Sigmoid colon (tissue), 7 donors: ENCODE results near the gene TRIM40. TPM values are rescaled to one million over a fixed set of nuclear protein-coding genes. Genes with fewer than 3 reads are reported as not detected.
A peak's percentile ranks its signal among the peaks of the same experiment; 100 is the strongest.

Experiments
- DNase-seq: peaks from one replicate; pipeline ENCODE4 v3.0.0-alpha.2; 2019
- H3K27ac ChIP-seq, 4 donors: fragments of 200-600 bp; sonication (generic); one replicate each; pipeline ENCODE4 v1.5.1; 2016 to 2019; ENCODE audit warnings: mild to moderate bottlenecking in 1 of 4
- H3K27me3 ChIP-seq, 3 donors: fragments of 200-600 bp; sonication (generic); one replicate each; pipeline ENCODE4 v1.5.1; 2019; ENCODE audit warnings: mild to moderate bottlenecking in 1 of 3
- H3K36me3 ChIP-seq, 4 donors: fragments of 200-600 bp; sonication (generic); one replicate each; pipeline ENCODE4 v1.5.1; 2016 to 2019
- H3K4me1 ChIP-seq, 4 donors: fragments of 200-600 bp; sonication (generic); one replicate each; pipeline ENCODE4 v1.5.1; 2017 to 2019
- H3K4me3 ChIP-seq, 4 donors: fragments of 200-600 bp; sonication (generic); one replicate each; pipeline ENCODE4 v1.5.1; 2017 to 2019; ENCODE audit warnings: mild to moderate bottlenecking in 2 of 4, moderate library complexity in 1 of 4
- H3K9me3 ChIP-seq, 4 donors: fragments of 200-600 bp in 3 of 4; sonication (generic) in 3 of 4; one replicate each; pipeline versions ENCODE4 v1.5.1 to v1.6.1; 2013 to 2019
- CTCF ChIP-seq, 4 experiments: fragments of 450-650 bp in 3 of 4; fragments of 200-600 bp in 1 of 4; IDR thresholded peaks; one replicate each; pipeline ENCODE4 v1.5.1; 2016 to 2019; ENCODE audit warnings: antibody characterized with exemption in 4 of 4, mild to moderate bottlenecking in 3 of 4, moderate library complexity in 2 of 4
- EP300 ChIP-seq, 4 donors: sonication (generic); formaldehyde crosslinking; IDR thresholded peaks; one replicate each; pipeline ENCODE4 v1.6.1; 2017; ENCODE audit warnings: antibody characterized with exemption in 4 of 4
- POLR2A ChIP-seq, 2 donors: fragments of 450-650 bp; IDR thresholded peaks; one replicate each; pipeline ENCODE4 v1.6.1; 2016; ENCODE audit warnings: antibody characterized with exemption in 2 of 2, mild to moderate bottlenecking in 2 of 2, moderate library complexity in 2 of 2
- POLR2AphosphoS5 ChIP-seq, 4 donors: sonication (generic); formaldehyde crosslinking; IDR thresholded peaks; one replicate each; pipeline ENCODE4 v1.6.1; 2017; ENCODE audit warnings: antibody characterized with exemption in 4 of 4
- WGBS, 2 donors: extraction: QIAGEN DNeasy Blood & Tissue Kit; methylation state at CpG; one replicate each; pipeline ENCODE4 v1.1.7; 2013; 5-methylcytosine and 5-hydroxymethylcytosine counted together
- intact Hi-C: fragments of 100-400 bp; cut with DNase I; formaldehyde crosslinking; loops from one replicate; pipeline ENCODE4 v1.15.1; 2023
- polyA plus RNA-seq, 3 donors: library from polyadenylated mRNA; stranded (reverse); fragments of 200-250 nt; gene quantifications; one replicate each; pipeline ENCODE4 v1.2.3, GENCODE V29; 2013
- total RNA-seq, 4 donors: library from RNA; depleted of rRNA; stranded (reverse); fragments of >200 nt; gene quantifications; one replicate each; pipeline ENCODE4 v1.1.0, GENCODE V29; 2016
- donor health status: healthy with polysubstance abuse.
- donor health status: Bipolar disorder and iron deficiency.
- donor health status: healthy.

Gene TRIM40
- total and polyA plus RNA-seq, 7 donors: 6.6 to 23.8 (median 18.9) TPM; not detected in 4

GRCh38 chr6:30103872-30104179, 32.1 kb upstream of the TRIM40 start:
- Histone ChIP-seq H3K36me3 (no peaks in the 10 kb centered on the region), H3K27ac (no peak overlapping the region), H3K4me3 (peak overlapping the region in 2 of 4 donors; percentile 30 to 45), H3K27me3 (peaks cover 14 to 54% (median 25%) of the 10 kb centered on the region in 3 donors), H3K9me3 (no peaks in the 10 kb centered on the region), H3K4me1 (peaks cover 0 to 36% (median 32%) of the 10 kb centered on the region in 4 donors)
- TF ChIP-seq CTCF (IDR thresholded peaks at IDR 0.05) (no peak), POLR2AphosphoS5 (IDR thresholded peaks at IDR 0.05) (no peak), EP300 (IDR thresholded peaks at IDR 0.05) (no peak), POLR2A (IDR thresholded peaks at IDR 0.05) (no peak)
- 42 to 45% methylated on average over 3 of the region's 3 CpGs for WGBS, 2 donors
- intact Hi-C loops: loop anchor here (1.0 to 10.0 kb wide), 6 partner anchors 27 to 259 kb away; partner anchors contain the start of genes PPP1R11, RPP21 and TRIM26
- no peak for DNase-seq

- Histone ChIP-seq H3K4me3 (no peak overlapping the region), H3K4me1 (peaks cover 0 to 36% (median 32%) of the 10 kb centered on the region in 4 donors), H3K9me3 (no peaks in the 10 kb centered on the region), H3K36me3 (no peaks in the 10 kb centered on the region), H3K27ac (no peak overlapping the region), H3K27me3 (peaks cover 14 to 54% (median 17%) of the 10 kb centered on the region in 3 donors)
- WGBS, 2 donors: 87 to 95% methylated on average over 2 of the region's 2 CpGs
- TF ChIP-seq POLR2AphosphoS5 (IDR thresholded peaks at IDR 0.05): no peak
- no peak for TF ChIP-seq POLR2A (IDR thresholded peaks at IDR 0.05)
- TF ChIP-seq EP300 (IDR thresholded peaks at IDR 0.05): no peak
- TF ChIP-seq CTCF (IDR thresholded peaks at IDR 0.05): no peak
- intact Hi-C loops: loop anchor here (5.0 to 10.0 kb wide), 4 partner anchors 37 to 260 kb away; partner anchors contain the start of genes PPP1R11, RPP21 and TRIM26
- DNase-seq: no peak
These were observed 31.3 kb upstream of the TRIM40 start for GRCh38 chr6:30104661-30105060.

- Histone ChIP-seq H3K4me1 (no peaks in the 10 kb centered on the region), H3K36me3 (no peaks in the 10 kb centered on the region), H3K4me3 (no peak overlapping the region), H3K27me3 (peaks cover 0 to 71% (median 15%) of the 10 kb centered on the region in 3 donors), H3K9me3 (no peaks in the 10 kb centered on the region), H3K27ac (no peak overlapping the region)
- 46 to 64% methylated on average over 27 of the region's 27 CpGs for WGBS, 2 donors
- intact Hi-C loops: no loop called here
- TF ChIP-seq POLR2A (IDR thresholded peaks at IDR 0.05): no peak
- no peak for TF ChIP-seq EP300 (IDR thresholded peaks at IDR 0.05)
- no peak for TF ChIP-seq CTCF (IDR thresholded peaks at IDR 0.05)
- TF ChIP-seq POLR2AphosphoS5 (IDR thresholded peaks at IDR 0.05): no peak
- no peak for DNase-seq
These were observed 24.6 kb upstream of the TRIM40 start for GRCh38 chr6:30111266-30111856.

- intact Hi-C loops: no loop called here
- H3K4me3 ChIP-seq: no peak overlapping the region
- no peak overlapping the region for H3K27ac ChIP-seq
- no peaks in the 10 kb centered on the region for H3K9me3 ChIP-seq
- DNase-seq: no peak
- H3K27me3 ChIP-seq: peaks cover 0 to 67% (median 19%) of the 10 kb centered on the region in 3 donors
- H3K4me1 ChIP-seq: no peaks in the 10 kb centered on the region
- TF ChIP-seq EP300 (IDR thresholded peaks at IDR 0.05) (no peak), POLR2A (IDR thresholded peaks at IDR 0.05) (no peak), CTCF (IDR thresholded peaks at IDR 0.05) (no peak), POLR2AphosphoS5 (IDR thresholded peaks at IDR 0.05) (no peak)
- H3K36me3 ChIP-seq: no peaks in the 10 kb centered on the region
- 77 to 80% methylated on average over 10 of the region's 10 CpGs for WGBS, 2 donors
These were observed 23.4 kb upstream of the TRIM40 start for GRCh38 chr6:30112402-30112994.
